Stomach (tissue), 4 donors: ENCODE measurements around the gene EBNA1BP2.

ENCODE experiments used
- EP300 ChIP-seq: sonication (generic); formaldehyde crosslinking; IDR thresholded peaks from one replicate; pipeline ENCODE4 v1.6.1; 2017; ENCODE audit warnings: antibody characterized with exemption
- POLR2A ChIP-seq, 4 donors: fragments of 450-650 bp; IDR thresholded peaks; one replicate each; pipeline ENCODE4 v1.6.1; 2016; ENCODE audit warnings: antibody characterized with exemption in 4 of 4, control low read depth in 2 of 4, mild to moderate bottlenecking in 1 of 4, moderate library complexity in 1 of 4
- POLR2AphosphoS5 ChIP-seq, 3 donors: sonication (generic); formaldehyde crosslinking; IDR thresholded peaks; one replicate each; pipeline ENCODE4 v1.6.1; 2016; ENCODE audit warnings: antibody characterized with exemption in 3 of 3
- TF ChIP-seq, protein P1 (sequence below), 7 experiments: fragments of 450-650 bp in 4 of 7; fragments of 200-600 bp in 3 of 7; sonication (generic) in 3 of 7; IDR thresholded peaks; one replicate each; pipeline ENCODE4 v1.5.1; 2016 to 2019; ENCODE audit warnings: antibody characterized with exemption in 7 of 7, control low read depth in 2 of 7, mild to moderate bottlenecking in 1 of 7

DNA sequence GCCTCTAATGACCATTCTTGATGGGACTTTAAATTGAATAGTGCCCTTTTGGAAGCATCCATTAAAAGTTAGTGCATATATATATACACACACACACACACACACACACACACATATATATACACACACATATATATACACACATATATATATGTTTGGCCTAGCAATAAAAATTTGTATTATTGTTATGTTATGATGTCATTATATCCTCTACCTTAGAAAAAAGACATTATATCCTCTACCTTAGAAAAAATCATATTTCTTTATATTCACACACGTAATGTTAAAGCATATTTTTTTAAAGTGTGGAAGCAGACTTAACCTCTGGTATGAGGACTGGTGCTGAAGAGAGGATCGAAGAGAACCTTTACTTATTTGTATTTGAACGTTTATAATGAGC, 43.3 kb downstream of the EBNA1BP2 start:
- TF ChIP-seq EP300 (no peak), POLR2AphosphoS5 (IDR thresholded peaks at IDR 0.05) (no peak), POLR2A (IDR thresholded peaks at IDR 0.05) (no peak)
- TF ChIP-seq, protein P1, sequence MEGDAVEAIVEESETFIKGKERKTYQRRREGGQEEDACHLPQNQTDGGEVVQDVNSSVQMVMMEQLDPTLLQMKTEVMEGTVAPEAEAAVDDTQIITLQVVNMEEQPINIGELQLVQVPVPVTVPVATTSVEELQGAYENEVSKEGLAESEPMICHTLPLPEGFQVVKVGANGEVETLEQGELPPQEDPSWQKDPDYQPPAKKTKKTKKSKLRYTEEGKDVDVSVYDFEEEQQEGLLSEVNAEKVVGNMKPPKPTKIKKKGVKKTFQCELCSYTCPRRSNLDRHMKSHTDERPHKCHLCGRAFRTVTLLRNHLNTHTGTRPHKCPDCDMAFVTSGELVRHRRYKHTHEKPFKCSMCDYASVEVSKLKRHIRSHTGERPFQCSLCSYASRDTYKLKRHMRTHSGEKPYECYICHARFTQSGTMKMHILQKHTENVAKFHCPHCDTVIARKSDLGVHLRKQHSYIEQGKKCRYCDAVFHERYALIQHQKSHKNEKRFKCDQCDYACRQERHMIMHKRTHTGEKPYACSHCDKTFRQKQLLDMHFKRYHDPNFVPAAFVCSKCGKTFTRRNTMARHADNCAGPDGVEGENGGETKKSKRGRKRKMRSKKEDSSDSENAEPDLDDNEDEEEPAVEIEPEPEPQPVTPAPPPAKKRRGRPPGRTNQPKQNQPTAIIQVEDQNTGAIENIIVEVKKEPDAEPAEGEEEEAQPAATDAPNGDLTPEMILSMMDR (IDR thresholded peaks at IDR 0.05): no peak
